ENCODE results near the gene SLC24A1. TPM values are rescaled to one million over a fixed set of nuclear protein-coding genes. Genes with fewer than 3 reads are reported as not detected.
"Not testable (repeated sequence)": the region's sequence is repeated elsewhere in the genome, so short reads cannot be mapped to it uniquely, and the experiment has no call there.

Gene SLC24A1
- total and polyA plus RNA-seq, 12 donors: 3.3 to 15.8 (median 8.9) TPM

DNA sequence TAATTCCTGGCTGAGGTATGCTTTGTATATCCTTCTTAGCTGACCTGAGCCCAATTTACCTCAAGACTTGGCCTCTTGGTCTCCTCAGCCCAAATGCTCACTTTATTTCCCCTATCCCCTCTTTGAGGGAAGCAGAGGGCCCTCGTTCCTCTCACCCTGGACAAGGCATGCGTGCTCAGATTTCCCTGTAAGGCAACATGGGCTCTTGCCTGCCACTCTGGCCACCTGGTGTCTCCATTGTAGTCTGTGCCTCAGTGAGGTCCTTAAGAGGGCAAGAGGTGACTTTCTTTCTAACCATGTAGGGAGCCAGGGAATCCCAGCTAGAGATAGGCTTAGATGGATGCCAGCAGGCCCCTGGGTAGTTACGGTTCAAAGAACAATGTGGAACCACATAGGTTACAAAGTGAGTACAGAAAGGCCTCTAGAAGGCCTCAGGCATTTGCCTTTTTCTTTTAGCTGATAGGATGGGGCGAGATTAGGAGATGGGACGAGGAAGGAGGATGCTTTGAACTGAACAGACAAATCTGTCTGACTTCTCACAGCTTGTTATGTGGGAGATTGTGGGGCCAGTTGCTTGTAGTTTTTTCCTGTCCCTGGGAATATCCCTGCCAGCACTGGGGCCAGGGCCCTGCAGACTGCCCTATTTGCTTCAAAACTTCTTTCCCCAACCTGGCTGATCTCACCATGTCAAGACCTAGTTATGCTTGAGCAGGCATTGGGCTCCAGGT is 9.7 kb upstream of the SLC24A1 start:
- Histone ChIP-seq H3K36me3 (replicated peaks in 1 of 2) (no peaks in the 10 kb centered on the region), H3K4me1 (replicated peaks in 1 of 2) (peaks cover 14 to 32% of the 10 kb centered on the region in 2 donors), H3K27ac (peak overlapping the region; percentile 71 to 97 (median 94)), H3K27me3 (no peaks in the 10 kb centered on the region), H3K4me3 (peak overlapping the region in 2 of 4 donors; percentile 71 to 75), H3K9me3 (replicated peaks in 1 of 3) (no peaks in the 10 kb centered on the region)
- 77 to 85% (median 83%) methylated on average over 5 of the region's 5 CpGs for WGBS, 4 donors
- no peak for DNase-seq
- intact Hi-C loops (cut with DNase I): no loop called here
- TF ChIP-seq POLR2A (IDR thresholded peaks at IDR 0.05) (no peak), CTCF (IDR thresholded peaks at IDR 0.05) (no peak)

- WGBS, 4 donors: 49 to 59% (median 53%) methylated on average over 2 of the region's 2 CpGs
- intact Hi-C loops (cut with DNase I): no loop called here
- TF ChIP-seq CTCF (IDR thresholded peaks at IDR 0.05): no peak
- TF ChIP-seq POLR2A (IDR thresholded peaks at IDR 0.05): no peak
- H3K27ac ChIP-seq: no peak overlapping the region
- no peak overlapping the region for H3K4me3 ChIP-seq
- no peaks in the 10 kb centered on the region for H3K36me3 ChIP-seq (replicated peaks in 1 of 2)
- H3K9me3 ChIP-seq (replicated peaks in 1 of 3): no peaks in the 10 kb centered on the region
- peaks cover 14 to 32% of the 10 kb centered on the region in 2 donors for H3K4me1 ChIP-seq (replicated peaks in 1 of 2)
- DNase-seq: no peak
- no peaks in the 10 kb centered on the region for H3K27me3 ChIP-seq
Measured at GRCh38 chr15:65612616-65612946, 9.2 kb upstream of the SLC24A1 start.

DNA sequence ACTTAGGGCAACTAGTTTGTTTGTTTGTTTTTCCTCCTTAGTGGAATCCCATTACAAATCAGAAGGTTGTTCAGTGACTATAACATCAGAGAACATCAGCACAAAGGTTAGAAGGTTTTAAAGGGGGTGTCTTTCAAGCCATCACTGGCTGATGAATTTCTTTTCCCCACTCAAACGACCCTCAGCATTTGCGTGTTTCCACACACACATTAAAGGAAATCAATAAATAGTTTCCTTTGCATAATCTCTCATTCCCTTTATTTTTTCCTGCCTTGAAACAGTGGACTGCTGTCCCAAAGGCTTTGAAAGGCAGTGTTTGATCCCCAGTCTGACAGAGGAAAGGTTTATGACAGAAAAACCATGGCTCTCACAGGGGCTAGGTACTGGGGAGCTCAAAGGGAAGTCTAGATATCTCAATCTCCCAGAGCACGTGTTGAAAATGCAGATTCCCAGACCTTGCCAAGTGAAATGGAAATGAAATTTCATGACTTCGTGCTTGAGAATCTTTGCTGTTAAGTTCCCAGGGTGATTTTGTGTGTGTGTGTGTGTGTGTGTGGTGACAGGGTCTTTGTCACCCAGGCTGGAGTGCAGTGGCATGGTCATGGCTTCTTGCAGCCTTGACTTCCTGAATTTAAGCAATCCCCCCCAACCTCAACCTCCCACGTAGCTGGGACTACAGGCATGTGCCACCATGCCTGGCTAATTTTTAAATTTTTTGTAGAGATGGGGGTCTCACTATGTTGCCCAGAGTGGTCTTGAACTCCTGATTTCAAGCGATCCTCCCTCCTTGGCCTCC is 8.6 kb upstream of the SLC24A1 start:
- no peaks in the 10 kb centered on the region for H3K36me3 ChIP-seq (replicated peaks in 1 of 2)
- no peaks in the 10 kb centered on the region for H3K27me3 ChIP-seq
- peaks cover 14 to 32% of the 10 kb centered on the region in 2 donors for H3K4me1 ChIP-seq (replicated peaks in 1 of 2)
- TF ChIP-seq CTCF (IDR thresholded peaks at IDR 0.05) (no peak), POLR2A (IDR thresholded peaks at IDR 0.05) (no peak)
- no peak overlapping the region for H3K27ac ChIP-seq
- 75 to 82% (median 80%) methylated on average over 5 to 6 of the region's 6 CpGs for WGBS, 4 donors
- intact Hi-C loops (cut with DNase I): no loop called here
- DNase-seq: no peak
- H3K4me3 ChIP-seq: no peak overlapping the region
- no peaks in the 10 kb centered on the region for H3K9me3 ChIP-seq (replicated peaks in 1 of 3)

DNA sequence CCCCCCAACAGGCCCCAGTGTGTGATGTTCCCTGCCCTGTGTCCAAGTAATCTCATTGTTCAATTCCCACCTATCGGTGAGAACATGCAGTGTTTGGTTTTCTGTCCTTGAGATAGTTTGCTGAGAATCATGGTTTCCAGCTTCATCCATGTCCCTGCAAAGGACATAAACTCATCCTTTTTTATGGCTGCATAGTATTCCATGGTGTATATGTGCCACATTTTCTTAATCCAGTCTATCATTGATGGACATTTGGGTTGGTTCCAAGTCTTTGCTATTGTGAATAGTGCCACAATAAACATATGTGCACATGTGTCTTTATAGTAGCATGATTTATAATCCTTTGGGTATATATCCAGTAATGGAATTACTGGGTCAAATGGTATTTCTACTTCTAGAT is 5.9 kb upstream of the SLC24A1 start:
- WGBS, 4 donors: 88 to 100% (median 100%) methylated on average over 1 of the region's 1 CpG; no CpG with 5 or more reads in 1 of the 4 donors
- intact Hi-C loops (cut with DNase I); H3K36me3 ChIP-seq (replicated peaks in 1 of 2): not testable (repeated sequence)

More for the DNA sequence above, 5.9 kb upstream of the SLC24A1 start:
- not testable (repeated sequence) for H3K9me3 ChIP-seq (replicated peaks in 1 of 3); H3K27me3 ChIP-seq; H3K4me3 ChIP-seq; DNase-seq; H3K27ac ChIP-seq
- peaks cover 6 to 13% of the 10 kb centered on the region in 2 donors for H3K4me1 ChIP-seq (replicated peaks in 1 of 2)

Measured in adrenal gland (tissue), 12 donors.